H1 (cell line): Measurements from ENCODE around the gene CDRT15. TPM values are rescaled to one million over a fixed set of nuclear protein-coding genes. Genes with fewer than 3 reads are reported as not detected.

Experiments used
- CTCF ChIA-PET: fragments of 300-600 bp; sonication (Branson Sonifier 250); formaldehyde crosslinking; loops from one replicate; lab custom pipeline; 2021; ENCODE audit not compliant: partially characterized antibody; lab: Charles Lee
- POLR2A ChIA-PET: fragments of 300-600 bp; sonication (Branson Sonifier 250); formaldehyde crosslinking; loops from one replicate; lab custom pipeline; 2021; ENCODE audit warnings: inconsistent platforms; ENCODE audit not compliant: partially characterized antibody; lab: Charles Lee
- DNase-seq, 2 experiments: peaks; one replicate each; pipeline versions ENCODE4 v3.0.0 to v3.0.0-alpha.2; 2010 to 2022; ENCODE audit warnings: low spot score in 2 of 2, low read depth in 1 of 2, mixed read lengths in 1 of 2
- FAIRE-seq: peaks from 2 replicates; lab custom pipeline; 2011; peaks lifted over from hg19 to GRCh38; lab: Jason Lieb, UNC
- H2AFZ ChIP-seq: 2 replicates; pipeline ENCODE4 v1.8.1; 2012; ENCODE audit warnings: low read length, inconsistent platforms
- H2AK5ac ChIP-seq: 2 replicates; pipeline ENCODE4 v1.6.1; 2013; ENCODE audit warnings: low read depth, low read length
- H2BK120ac ChIP-seq: replicated peaks from 2 replicates; pipeline ENCODE3; 2013; ENCODE audit warnings: low read depth, low read length, inconsistent platforms
- H2BK12ac ChIP-seq: 2 replicates; pipeline ENCODE4 v1.6.1; 2013; ENCODE audit warnings: low read depth, low read length
- H2BK15ac ChIP-seq: 2 replicates; pipeline ENCODE4 v1.6.1; 2013; ENCODE audit warnings: low read length
- H2BK20ac ChIP-seq: 2 replicates; pipeline ENCODE4 v1.6.1; 2013; ENCODE audit warnings: low read length
- H2BK5ac ChIP-seq: 2 replicates; pipeline ENCODE4 v1.6.1; 2013; ENCODE audit warnings: low read depth, low read length
- H3K14ac ChIP-seq: 2 replicates; pipeline ENCODE4 v1.6.1; 2013; ENCODE audit warnings: inconsistent platforms; ENCODE audit not compliant: insufficient read length
- H3K18ac ChIP-seq: 2 replicates; pipeline ENCODE4 v1.6.1; 2013; ENCODE audit warnings: low read length; ENCODE audit errors: extremely low read depth
- H3K23ac ChIP-seq: 2 replicates; pipeline ENCODE4 v1.6.1; 2013; ENCODE audit warnings: inconsistent platforms; ENCODE audit not compliant: insufficient read length
- H3K23me2 ChIP-seq: 2 replicates; pipeline ENCODE4 v1.6.1; 2013; ENCODE audit warnings: low read depth, low read length
- H3K27ac ChIP-seq: 2 replicates; pipeline ENCODE4 v1.6.1; 2011; ENCODE audit warnings: low read depth, low read length, inconsistent platforms
- H3K27me3 ChIP-seq, 4 experiments: replicated peaks in 1 of 4; 1 replicate in 1 of 4; 2 replicates in 3 of 4; pipeline versions ENCODE4 v1.6.1 to v1.8.1; 2011 to 2013; ENCODE audit warnings: low read length in 3 of 4, mild to moderate bottlenecking in 3 of 4, inconsistent platforms in 2 of 4, mixed read lengths in 2 of 4, moderate library complexity in 1 of 4; ENCODE audit not compliant: control insufficient read depth in 3 of 4, insufficient read depth in 3 of 4; ENCODE audit errors: extremely low read depth in 1 of 4
- H3K36me3 ChIP-seq, 4 experiments: 2 replicates each; pipeline versions ENCODE4 v1.6.1 to v1.8.1; 2011 to 2013; ENCODE audit warnings: mild to moderate bottlenecking in 4 of 4, low read length in 3 of 4, moderate library complexity in 2 of 4, control low read depth in 1 of 4, inconsistent platforms in 1 of 4; ENCODE audit not compliant: insufficient read depth in 4 of 4, control insufficient read depth in 2 of 4
- H3K4ac ChIP-seq: replicated peaks from 2 replicates; pipeline ENCODE3; 2013; ENCODE audit warnings: low read length, low read depth, mixed read lengths, inconsistent platforms; ENCODE audit not compliant: insufficient read length
- H3K4me1 ChIP-seq, 4 experiments: replicated peaks in 1 of 4; 1 replicate in 1 of 4; 2 replicates in 3 of 4; pipeline versions ENCODE4 v1.6.1 to v1.8.1; 2011 to 2013; ENCODE audit warnings: low read length in 3 of 4, inconsistent platforms in 2 of 4, mixed read lengths in 1 of 4; ENCODE audit not compliant: insufficient read depth in 4 of 4, control insufficient read depth in 3 of 4
- H3K4me2 ChIP-seq, 2 experiments: 2 replicates each; pipeline versions ENCODE4 v1.6.1 to v1.8.1; 2011 to 2013; ENCODE audit warnings: low read depth in 2 of 2, low read length in 2 of 2, control low read depth in 1 of 2, inconsistent platforms in 1 of 2, mild to moderate bottlenecking in 1 of 2; ENCODE audit not compliant: insufficient read depth in 1 of 2
- H3K4me3 ChIP-seq, 4 experiments: fragments of 200-600, 300-600 bp in 1 of 4; sonication (generic), shearing (Covaris generic), sonication (Bioruptor Twin) in 1 of 4; 2 replicates each; pipeline versions ENCODE4 v1.5.1 to v1.8.1; 2011 to 2016; ENCODE audit warnings: low read length in 4 of 4, low read depth in 3 of 4, control low read depth in 2 of 4, inconsistent platforms in 2 of 4, mild to moderate bottlenecking in 2 of 4, mixed read lengths in 1 of 4, moderate library complexity in 1 of 4; ENCODE audit not compliant: insufficient read depth in 2 of 4; ENCODE audit errors: extremely low read depth in 1 of 4
- H3K56ac ChIP-seq: replicated peaks from 2 replicates; pipeline ENCODE3; 2013; ENCODE audit warnings: low read depth, mild to moderate bottlenecking, mixed read lengths, low read length, inconsistent platforms; ENCODE audit not compliant: insufficient read length
- H3K79me1 ChIP-seq: 2 replicates; pipeline ENCODE4 v1.6.1; 2013; ENCODE audit warnings: low read depth, low read length, control low read depth
- H3K79me2 ChIP-seq, 2 experiments: 2 replicates each; pipeline versions ENCODE4 v1.6.1 to v1.8.1; 2012 to 2013; ENCODE audit warnings: low read length in 2 of 2, mild to moderate bottlenecking in 2 of 2, inconsistent platforms in 1 of 2; ENCODE audit not compliant: insufficient read depth in 2 of 2, control insufficient read depth in 1 of 2
- H3K9ac ChIP-seq, 4 experiments: replicated peaks in 1 of 4; 1 replicate in 1 of 4; 2 replicates in 3 of 4; pipeline versions ENCODE4 v1.6.1 to v1.8.1; 2011 to 2013; ENCODE audit warnings: low read depth in 3 of 4, low read length in 3 of 4, control low read depth in 2 of 4, mild to moderate bottlenecking in 2 of 4, moderate library complexity in 2 of 4, inconsistent platforms in 1 of 4; ENCODE audit errors: extremely low read depth in 1 of 4
- H3K9me3 ChIP-seq, 2 experiments: 2 replicates each; pipeline versions ENCODE4 v1.6.1 to v1.8.1; 2012 to 2013; ENCODE audit warnings: mild to moderate bottlenecking in 2 of 2, moderate library complexity in 2 of 2, control low read depth in 1 of 2, inconsistent platforms in 1 of 2, low read depth in 1 of 2, low read length in 1 of 2, mixed read lengths in 1 of 2; ENCODE audit not compliant: insufficient read depth in 2 of 2
- H4K20me1 ChIP-seq, 2 experiments: replicated peaks in 1 of 2; 2 replicates each; pipeline versions ENCODE3 to v1.8.1; 2011 to 2013; ENCODE audit warnings: inconsistent platforms in 2 of 2, low read length in 2 of 2, mild to moderate bottlenecking in 1 of 2; ENCODE audit not compliant: insufficient read depth in 2 of 2, control insufficient read depth in 1 of 2
- H4K5ac ChIP-seq: 2 replicates; pipeline ENCODE4 v1.6.1; 2013; ENCODE audit warnings: low read length, low read depth, mixed read lengths, inconsistent platforms; ENCODE audit not compliant: insufficient read length
- H4K8ac ChIP-seq: 2 replicates; pipeline ENCODE4 v1.8.0; 2013; ENCODE audit warnings: mild to moderate bottlenecking, moderate library complexity, low read length, inconsistent platforms; ENCODE audit not compliant: insufficient read depth; ENCODE audit errors: extremely low read depth
- H4K91ac ChIP-seq: replicated peaks from 2 replicates; pipeline ENCODE3; 2013; ENCODE audit warnings: low read length, mixed read lengths, inconsistent platforms; ENCODE audit not compliant: insufficient read length
- CTCF ChIP-seq, 3 experiments: IDR thresholded peaks; 1 replicate in 2 of 3; 2 replicates in 1 of 3; pipeline versions ENCODE4 v1.5.1 to v1.6.1; 2011; ENCODE audit warnings: low read length in 3 of 3, mild to moderate bottlenecking in 3 of 3, inconsistent platforms in 2 of 3, low read depth in 1 of 3, moderate library complexity in 1 of 3; ENCODE audit not compliant: insufficient read depth in 1 of 3; ENCODE audit errors: control extremely low read depth in 1 of 3
- RAD21 ChIP-seq, 2 experiments: IDR thresholded peaks in 1 of 2; conservative IDR thresholded peaks in 1 of 2; 2 replicates each; pipeline ENCODE4 v1.6.1; 2011; ENCODE audit warnings: low read depth in 2 of 2, low read length in 2 of 2, improper control_type of control experiment in 1 of 2, inconsistent platforms in 1 of 2, mild to moderate bottlenecking in 1 of 2, moderate library complexity in 1 of 2
- ZNF274 ChIP-seq: IDR thresholded peaks from 2 replicates; pipeline ENCODE4 v1.7.0; 2012; ENCODE audit warnings: low read length, borderline replicate concordance; ENCODE audit errors: extremely low read depth
- WGBS, 2 experiments: shearing (Covaris generic) in 1 of 2; methylation state at CpG; one replicate each; pipeline versions ENCODE4 v1.1.6 to v1.1.7; 2013 to 2015; ENCODE audit warnings: low lambda C conversion rate in 2 of 2, mixed read lengths in 2 of 2, inconsistent platforms in 1 of 2, low coverage in 1 of 2, missing lambda C conversion rate in 1 of 2; ENCODE audit not compliant: insufficient replicate concordance in 2 of 2, insufficient coverage in 1 of 2, insufficient read length in 1 of 2; ENCODE audit errors: extremely low coverage in 1 of 2, missing lambda C conversion rate in 1 of 2; 5-methylcytosine and 5-hydroxymethylcytosine counted together
- polyA plus RNA-seq, 7 experiments: library from polyadenylated mRNA; depleted of rRNA in 3 of 7; stranded (reverse) in 5 of 7; unstranded in 2 of 7; fragments of >200 nt in 5 of 7; fragments of 200-250 nt in 2 of 7; gene quantifications; 1 replicate in 5 of 7; 2 replicates in 1 of 7; 4 replicates in 1 of 7; pipeline versions ENCODE4 v1.2.1 to v1.2.3, GENCODE V29; 2011 to 2013; ENCODE audit warnings: missing spikeins in 2 of 7, mixed read lengths in 2 of 7
- total RNA-seq: library from RNA; stranded (reverse); fragmentation: NEBNext Ultra II Directional; extraction: Animal tissue kit (Norgen Biotek cat#: 25700); gene quantifications from 2 replicates; pipeline ENCODE4 v1.2.1, GENCODE V29; 2021

Gene CDRT15
- total and polyA plus RNA-seq, 2 of the 8 experiments (the other 6 are each of a cell fraction or from before 2014, with no cell fraction given), result not detected

- Histone ChIP-seq H3K4me1 (no peaks in the 10 kb centered on the region), H4K5ac (no peak overlapping the region), H3K14ac (no peak overlapping the region), H3K27me3 (no peaks in the 10 kb centered on the region), H3K4me2 (no peak overlapping the region), H3K79me1 (no peaks in the 10 kb centered on the region), H4K91ac (no peak overlapping the region), H3K18ac (no peak overlapping the region), H2BK15ac (no peak overlapping the region), H2BK5ac (no peak overlapping the region), H3K27ac (no peak overlapping the region), H3K4ac (no peak overlapping the region), H4K20me1 (no peaks in the 10 kb centered on the region), H3K23ac (no peak overlapping the region), H2BK120ac (no peak overlapping the region), H3K4me3 (no peak overlapping the region), H3K36me3 (no peaks in the 10 kb centered on the region), H2BK12ac (no peak overlapping the region), H4K8ac (no peak overlapping the region), H2AFZ (no peak overlapping the region), H3K56ac (no peak overlapping the region), H2AK5ac (no peak overlapping the region), H3K79me2 (no peaks in the 10 kb centered on the region), H3K9ac (no peak overlapping the region), H3K23me2 (no peaks in the 10 kb centered on the region), H2BK20ac (no peak overlapping the region), H3K9me3 (no peaks in the 10 kb centered on the region)
- FAIRE-seq, result no peak
- WGBS, 2 experiments, result 76% methylated on average over 2 of the region's 2 CpGs; no CpG with 5 or more reads in 1 of the 2 experiments
- POLR2A ChIA-PET, result no interaction called here
- no peak for DNase-seq
- CTCF ChIA-PET, result interaction anchor here (0.6 to 1.6 kb wide), 3 partner anchors 21 to 327 kb away, joined by 3 to 6 read pairs (median 3); no protein-coding TSS in a partner anchor
- TF ChIP-seq RAD21 (IDR thresholded peaks at IDR 0.05 in 1 of 2, conservative IDR thresholded peaks at IDR 0.05 in 1 of 2; ENCODE audit: low read depth in 2 of 2, low read length in 2 of 2) (peak; percentile 51 to 67), ZNF274 (no peak), CTCF (IDR thresholded peaks at IDR 0.05; ENCODE audit: control extremely low read depth in 1 of 3, insufficient read depth in 1 of 3, low read depth in 1 of 3, low read length in 3 of 3) (peak; percentile 18 to 43 (median 32))
These were observed 31.6 kb upstream of the CDRT15 start for GRCh38 chr17:14268264-14268663.
